ENCODE results near the gene CDH15. TPM values are rescaled to one million over a fixed set of nuclear protein-coding genes. Genes with fewer than 3 reads are reported as not detected.

Gene CDH15
- total RNA-seq, 1 donor from 2014 or later: 0.18 TPM

- TF ChIP-seq EZH2 (IDR thresholded peaks at IDR 0.05; ENCODE audit: insufficient read depth, low read length) (no peak), CTCF (IDR thresholded peaks at IDR 0.05; ENCODE audit: insufficient read depth, low read depth, low read length) (no peak)
- Histone ChIP-seq H2AFZ (ENCODE audit: low read depth, low read length) (no peak overlapping the region), H3K9ac (ENCODE audit: low read length) (no peak overlapping the region), H3K27ac (ENCODE audit: low read depth, low read length) (no peak overlapping the region), H3K79me2 (ENCODE audit: insufficient read depth, low read length) (no peaks in the 10 kb centered on the region), H3K27me3 (ENCODE audit: insufficient read depth, low read length) (no peaks in the 10 kb centered on the region), H4K20me1 (ENCODE audit: insufficient read depth, low read length) (no peaks in the 10 kb centered on the region), H3K4me3 (ENCODE audit: insufficient read depth, low read depth, low read length) (no peak overlapping the region), H3K36me3 (ENCODE audit: insufficient read depth, low read length) (no peaks in the 10 kb centered on the region), H3K4me1 (ENCODE audit: insufficient read depth, low read length) (no peaks in the 10 kb centered on the region), H3K4me2 (ENCODE audit: low read length) (no peak overlapping the region), H3K9me3 (ENCODE audit: insufficient read depth, low read depth, low read length) (no peaks in the 10 kb centered on the region)
- Mint-ChIP-seq H3K4me1 (ENCODE audit: low read depth, unreplicated experiment) (no peaks in the 10 kb centered on the region), H3K4me3 (ENCODE audit: unreplicated experiment) (no peak overlapping the region), H3K27ac (ENCODE audit: unreplicated experiment) (no peak overlapping the region), H3K36me3 (ENCODE audit: low read depth, unreplicated experiment) (no peaks in the 10 kb centered on the region), H3K27me3 (ENCODE audit: low read depth, unreplicated experiment) (peaks cover 13% of the 10 kb centered on the region), H3K9me3 (ENCODE audit: unreplicated experiment) (no peaks in the 10 kb centered on the region)
- FAIRE-seq: no peak
- no peak for DNase-seq (ENCODE audit: low read depth)
These were observed 2.7 kb downstream of the CDH15 start for GRCh38 chr16:89174055-89174827.

GRCh38 chr16:89174877-89175276 is 3.3 kb downstream of the CDH15 start:
- H3K4me1 Mint-ChIP-seq (ENCODE audit: low read depth, unreplicated experiment): no peaks in the 10 kb centered on the region
- no peak for FAIRE-seq

More at GRCh38 chr16:89174877-89175276, 3.3 kb downstream of the CDH15 start:
- no peaks in the 10 kb centered on the region for H3K9me3 Mint-ChIP-seq (ENCODE audit: unreplicated experiment)
- H3K27ac Mint-ChIP-seq (ENCODE audit: unreplicated experiment): no peak overlapping the region
- H4K20me1 ChIP-seq (ENCODE audit: insufficient read depth, low read length): no peaks in the 10 kb centered on the region
- no peak for DNase-seq (ENCODE audit: low read depth)
- H3K9me3 ChIP-seq (ENCODE audit: insufficient read depth, low read depth, low read length): no peaks in the 10 kb centered on the region
- no peak overlapping the region for H3K9ac ChIP-seq (ENCODE audit: low read length)
- H3K4me1 ChIP-seq (ENCODE audit: insufficient read depth, low read length): no peaks in the 10 kb centered on the region
- H3K4me3 ChIP-seq (ENCODE audit: insufficient read depth, low read depth, low read length): no peak overlapping the region
- no peak overlapping the region for H2AFZ ChIP-seq (ENCODE audit: low read depth, low read length)
- H3K4me2 ChIP-seq (ENCODE audit: low read length): no peak overlapping the region
- no peaks in the 10 kb centered on the region for H3K27me3 ChIP-seq (ENCODE audit: insufficient read depth, low read length)
- no peak for TF ChIP-seq CTCF (IDR thresholded peaks at IDR 0.05; ENCODE audit: insufficient read depth, low read depth, low read length)
- TF ChIP-seq EZH2 (IDR thresholded peaks at IDR 0.05; ENCODE audit: insufficient read depth, low read length): no peak
- no peaks in the 10 kb centered on the region for H3K36me3 Mint-ChIP-seq (ENCODE audit: low read depth, unreplicated experiment)
- no peak overlapping the region for H3K27ac ChIP-seq (ENCODE audit: low read depth, low read length)
- H3K4me3 Mint-ChIP-seq (ENCODE audit: unreplicated experiment): no peak overlapping the region
- no peaks in the 10 kb centered on the region for H3K79me2 ChIP-seq (ENCODE audit: insufficient read depth, low read length)
- H3K36me3 ChIP-seq (ENCODE audit: insufficient read depth, low read length): no peaks in the 10 kb centered on the region
- H3K27me3 Mint-ChIP-seq (ENCODE audit: low read depth, unreplicated experiment): peaks cover 16% of the 10 kb centered on the region

Measured in astrocyte (in vitro differentiated cells and primary cell).